Measurements from ENCODE around the gene GALT.

- no peak for TF ChIP-seq CTCF (IDR thresholded peaks at IDR 0.05)
- no peak for TF ChIP-seq POLR2A (IDR thresholded peaks at IDR 0.05)
Observed at GRCh38 chr9:34654323-34655051, 8.0 kb downstream of the GALT start.
